CD4-positive, alpha-beta T cell treated with Interleukin-15 for 4 hours (primary cell): ENCODE data around the gene PMEPA1.

ENCODE experiments used
- DNase-seq: peaks from one replicate; pipeline ENCODE4 v3.0.0-alpha.2; 2020; ENCODE audit warnings: low spot score

PMEPA1 gene

GRCh38 chr20:57736738-57737347 is 27.0 kb upstream of the PMEPA1 start:
- DNase-seq, result no peak

- DNase-seq, result no peak
Measured at GRCh38 chr20:57735831-57736737, 26.3 kb upstream of the PMEPA1 start.

- DNase-seq, result no peak
Measured at GRCh38 chr20:57734754-57735153, 24.9 kb upstream of the PMEPA1 start.

- DNase-seq, result no peak
Measured at GRCh38 chr20:57732226-57732625, 22.4 kb upstream of the PMEPA1 start.

- DNase-seq, result no peak
Measured at GRCh38 chr20:57728762-57729161, 18.9 kb upstream of the PMEPA1 start.

GRCh38 chr20:57727863-57728262 is 18.0 kb upstream of the PMEPA1 start:
- DNase-seq, result no peak

- no peak for DNase-seq
Measured at GRCh38 chr20:57725636-57726035, 15.8 kb upstream of the PMEPA1 start.

GRCh38 chr20:57724610-57725405 is 15.0 kb upstream of the PMEPA1 start:
- DNase-seq, result no peak

GRCh38 chr20:57723816-57724215 is 14.0 kb upstream of the PMEPA1 start:
- DNase-seq, result no peak

- no peak for DNase-seq
Measured at GRCh38 chr20:57719951-57720350, 10.1 kb upstream of the PMEPA1 start.

- peak; percentile 93 for DNase-seq
Measured at GRCh38 chr20:57718490-57719009, 8.7 kb upstream of the PMEPA1 start.

GRCh38 chr20:57717797-57718196 is 8.0 kb upstream of the PMEPA1 start:
- no peak for DNase-seq

GRCh38 chr20:57716901-57717300 is 7.1 kb upstream of the PMEPA1 start:
- no peak for DNase-seq

GRCh38 chr20:57716202-57716601 is 6.4 kb upstream of the PMEPA1 start:
- DNase-seq, result no peak

- no peak for DNase-seq
Measured at GRCh38 chr20:57715268-57715904, 5.6 kb upstream of the PMEPA1 start.

GRCh38 chr20:57714409-57715267 is 4.8 kb upstream of the PMEPA1 start:
- no peak for DNase-seq

GRCh38 chr20:57713951-57714350 is 4.1 kb upstream of the PMEPA1 start:
- DNase-seq, result no peak

GRCh38 chr20:57713505-57713903 is 3.7 kb upstream of the PMEPA1 start:
- no peak for DNase-seq

- no peak for DNase-seq
Measured at GRCh38 chr20:57712851-57713504, 3.2 kb upstream of the PMEPA1 start.

GRCh38 chr20:57712341-57712740 is 2.5 kb upstream of the PMEPA1 start:
- no peak for DNase-seq
